ENCODE results near the gene AANAT.

AANAT gene

GRCh38 chr17:76442341-76443338 is 24.8 kb upstream of the AANAT start:
- no peak for DNase-seq

DNA sequence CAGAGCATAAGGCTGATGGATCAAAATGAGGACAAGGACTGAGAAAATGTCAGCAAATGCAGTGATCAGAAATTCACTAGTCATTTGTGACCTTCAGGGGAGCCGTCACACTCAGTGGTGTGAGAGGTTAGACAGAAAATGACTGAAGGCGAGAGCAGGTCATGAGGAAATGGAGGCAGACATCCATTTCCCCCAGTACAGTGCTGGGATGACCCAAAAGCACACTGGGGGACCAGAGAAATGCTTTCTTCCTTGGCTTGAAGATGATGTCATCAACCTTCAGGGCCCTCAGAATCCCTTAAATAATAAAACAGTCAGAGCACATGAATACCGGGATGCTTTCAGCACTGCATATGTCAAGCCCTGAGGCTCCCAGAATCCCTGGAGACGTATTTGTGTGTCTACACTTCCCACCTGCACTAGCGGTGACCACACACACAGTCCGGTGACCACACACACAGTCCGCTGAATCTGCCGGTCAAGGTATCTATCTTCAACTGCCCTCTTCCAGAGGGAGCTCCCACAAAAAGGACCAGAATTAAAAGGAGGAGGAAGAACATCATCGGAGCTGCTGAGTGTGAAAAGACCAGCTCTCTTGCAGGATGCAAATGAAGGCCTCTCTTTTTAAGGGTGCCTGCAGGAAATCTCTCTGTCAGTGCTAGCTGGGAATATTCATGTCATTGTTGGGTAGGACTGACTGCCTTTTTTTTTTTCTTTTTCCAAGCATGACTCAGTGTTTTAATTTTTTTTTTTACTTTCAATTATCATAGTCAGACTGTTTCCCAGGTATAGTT is 22.7 kb upstream of the AANAT start:
- DNase-seq = no peak

- DNase-seq = no peak
These were observed 21.5 kb upstream of the AANAT start for GRCh38 chr17:76445697-76446448.

- no peak for DNase-seq
These were observed 20.8 kb upstream of the AANAT start for GRCh38 chr17:76446449-76447231.

DNA sequence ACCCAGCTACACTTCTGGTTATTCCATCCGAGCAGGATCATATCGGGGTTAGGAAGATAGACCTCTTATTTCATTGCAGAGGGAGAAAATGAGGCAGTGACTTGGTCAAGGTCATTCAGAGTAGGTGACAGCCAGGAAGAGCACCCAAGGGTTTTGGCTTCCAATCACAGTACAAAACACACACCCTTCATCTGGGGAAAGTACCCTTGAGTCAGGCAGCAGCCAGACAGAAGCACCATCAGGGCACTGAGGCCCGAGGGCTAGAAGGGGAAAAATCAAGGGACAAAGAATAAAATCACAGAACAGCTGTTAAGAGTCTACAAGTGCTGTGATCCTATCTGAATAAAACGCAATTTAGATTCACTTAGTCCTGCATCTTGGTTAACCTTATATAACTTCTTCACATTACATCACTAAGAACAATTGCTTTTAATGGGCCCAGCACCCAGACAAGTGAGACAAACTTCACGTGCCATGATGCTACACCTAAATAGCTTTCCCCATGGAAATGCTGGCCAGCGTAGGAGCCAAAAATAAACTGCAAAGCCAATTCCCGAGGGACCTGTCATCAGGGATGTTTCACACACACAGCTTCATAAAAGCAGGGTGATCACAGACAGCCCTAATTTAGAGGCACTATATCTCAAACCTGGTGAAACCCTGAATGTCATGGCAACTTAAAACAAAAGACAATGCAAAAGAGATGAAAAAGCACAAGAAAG is 19.3 kb upstream of the AANAT start:
- no peak for DNase-seq

GRCh38 chr17:76449126-76449525 is 18.3 kb upstream of the AANAT start:
- DNase-seq = no peak

GRCh38 chr17:76451506-76451905 is 15.9 kb upstream of the AANAT start:
- no peak for DNase-seq

DNA sequence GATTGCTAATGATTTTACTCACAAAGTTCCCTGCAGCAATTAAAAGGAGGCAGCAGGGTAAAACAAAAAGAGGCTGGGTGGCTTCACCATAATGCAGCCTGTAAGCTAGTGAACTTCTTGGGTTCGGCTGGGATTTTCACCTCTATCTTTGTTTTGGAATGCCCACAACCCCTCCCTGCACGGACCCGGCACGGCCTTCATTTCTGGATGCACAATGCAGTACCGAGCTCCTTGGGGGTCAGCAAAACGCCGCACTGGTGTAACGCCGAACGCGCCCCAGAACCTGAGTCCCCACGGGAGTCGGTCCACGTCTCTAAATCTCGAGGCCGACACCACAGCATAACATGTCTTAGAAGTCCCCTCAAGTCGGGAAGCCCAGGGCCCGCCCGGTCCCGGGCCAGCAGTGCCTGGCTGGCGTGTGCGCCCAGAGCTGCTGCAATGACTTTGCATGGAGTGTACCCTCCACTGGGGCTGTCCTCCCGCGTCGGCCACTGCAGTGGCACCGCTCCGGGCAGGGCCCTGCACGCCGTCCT is 15.2 kb upstream of the AANAT start:
- no peak for DNase-seq

GRCh38 chr17:76452660-76453430 is 14.6 kb upstream of the AANAT start, which contains the start of gene UBE2O:
Gene UBE2O, minus strand, starts transcription at chr17:76453152. Its CDS starts 11 bp downstream, at chr17:76453141.
- peak; percentile 84 for DNase-seq

- no peak for DNase-seq
These were observed 14.0 kb upstream of the AANAT start for GRCh38 chr17:76453431-76453743.

- peak; percentile 24 for DNase-seq
These were observed 8.6 kb upstream of the AANAT start for GRCh38 chr17:76458580-76459490.

DNA sequence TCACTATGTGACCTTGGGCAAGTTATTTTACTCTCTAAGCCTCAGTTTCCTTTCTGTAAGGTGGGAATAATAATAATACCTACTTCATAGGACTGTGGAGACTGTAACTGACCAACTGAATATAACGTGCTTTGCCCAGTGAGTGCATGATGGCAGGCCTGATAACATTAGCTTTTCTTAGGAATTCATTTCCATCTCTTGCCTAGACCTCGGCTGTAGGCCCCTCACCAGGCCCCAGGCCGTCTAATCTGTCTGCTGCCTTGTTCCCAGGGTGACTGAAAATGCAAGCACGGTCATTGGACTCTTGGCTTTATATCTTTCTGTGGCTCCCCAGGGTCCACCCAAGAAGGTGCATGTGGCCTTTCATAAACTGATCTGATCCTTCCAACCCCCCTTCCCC is 7.7 kb upstream of the AANAT start:
- DNase-seq = no peak

DNA sequence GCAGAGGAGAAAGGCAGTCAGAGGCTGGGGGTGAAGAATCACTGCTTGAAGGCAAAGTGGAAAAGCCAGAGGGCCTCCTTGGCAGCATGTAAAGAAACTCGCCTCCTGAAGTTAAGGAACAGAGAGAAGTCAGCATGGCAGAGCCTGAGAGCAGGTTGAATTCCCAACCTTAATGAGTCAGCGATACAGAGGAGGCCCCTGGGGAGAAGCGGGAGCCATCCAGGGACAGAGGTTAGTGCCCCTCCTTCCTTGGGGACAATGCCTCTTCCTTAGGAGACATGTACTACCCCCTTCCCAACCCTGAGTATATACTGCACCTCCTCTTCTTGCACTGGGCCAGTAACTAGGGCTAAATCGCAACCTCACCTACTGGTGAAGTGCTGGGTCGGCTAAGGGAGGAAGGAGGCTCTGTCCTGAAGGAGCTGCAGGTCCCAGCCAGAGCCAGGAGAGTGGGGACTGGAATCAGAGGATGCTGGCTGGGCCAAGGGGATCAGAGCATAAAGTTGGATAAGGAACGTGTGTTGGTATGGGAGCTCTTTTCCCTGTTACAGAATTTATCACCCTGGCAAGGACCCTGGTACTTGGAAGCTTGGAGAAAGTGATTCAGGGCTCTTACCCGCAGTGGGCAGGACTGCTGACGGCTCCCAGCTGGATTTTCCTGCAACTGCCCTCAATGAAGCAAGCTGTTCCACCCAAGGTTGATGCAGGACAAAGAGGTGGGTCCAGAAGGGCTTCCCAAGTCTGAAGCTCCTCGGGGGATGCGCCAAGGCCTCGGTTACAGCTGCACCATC is 5.4 kb upstream of the AANAT start:
- no peak for DNase-seq

DNA sequence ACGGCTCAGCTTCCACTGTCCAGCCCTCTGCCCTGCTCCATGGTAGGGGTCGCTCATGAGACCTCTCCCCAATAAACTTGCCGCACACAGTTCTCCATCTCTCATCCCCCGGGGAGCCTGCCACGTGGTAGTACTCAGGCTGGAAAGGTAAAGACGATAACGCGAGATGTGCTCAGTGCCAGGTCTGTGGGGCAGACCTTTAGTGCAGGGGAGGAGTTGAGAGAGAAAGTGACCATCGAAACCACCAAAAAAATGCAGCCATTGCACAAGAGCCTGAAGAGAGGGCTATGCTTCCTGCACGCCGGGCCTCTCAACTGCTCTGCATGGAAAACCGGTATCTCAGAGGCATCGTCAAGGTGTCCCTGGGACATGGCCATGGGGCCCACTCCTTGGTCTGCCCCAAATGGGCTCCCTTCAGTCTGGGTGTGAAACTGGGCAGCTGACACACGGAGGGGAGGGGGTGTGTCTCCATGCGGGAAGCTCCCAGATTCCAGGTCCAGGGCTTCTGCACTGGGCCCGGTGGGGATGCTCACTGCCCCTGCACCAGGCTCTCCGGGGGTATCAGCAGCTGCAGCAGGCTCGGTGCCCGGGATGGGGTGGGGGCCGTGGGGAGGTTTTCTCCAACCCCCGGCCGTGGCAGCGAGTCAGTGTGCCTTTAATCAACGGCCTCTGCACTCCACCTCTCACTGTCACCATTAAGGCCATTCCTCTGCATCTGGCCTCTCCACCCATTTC is 4.7 kb upstream of the AANAT start:
- no peak for DNase-seq

DNA sequence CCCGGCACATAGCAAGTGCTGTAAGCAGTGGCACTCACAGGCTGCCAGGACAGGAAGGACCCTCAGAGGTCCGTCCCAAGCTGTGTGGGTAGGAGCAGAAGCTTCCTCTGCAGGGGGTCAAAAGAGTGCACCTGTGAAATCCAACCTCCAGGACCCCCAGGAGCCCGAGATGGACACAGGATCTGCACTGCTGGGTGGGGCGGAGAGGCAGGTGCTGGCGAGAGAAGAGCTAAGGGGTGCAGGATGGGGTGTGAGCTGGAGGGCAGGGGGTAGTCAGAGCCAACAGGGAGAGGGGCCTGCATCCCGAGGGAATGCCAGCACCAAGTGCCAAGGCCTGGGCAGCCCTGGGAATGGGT is 650 bp upstream of the AANAT start:
- no peak for DNase-seq

DNA sequence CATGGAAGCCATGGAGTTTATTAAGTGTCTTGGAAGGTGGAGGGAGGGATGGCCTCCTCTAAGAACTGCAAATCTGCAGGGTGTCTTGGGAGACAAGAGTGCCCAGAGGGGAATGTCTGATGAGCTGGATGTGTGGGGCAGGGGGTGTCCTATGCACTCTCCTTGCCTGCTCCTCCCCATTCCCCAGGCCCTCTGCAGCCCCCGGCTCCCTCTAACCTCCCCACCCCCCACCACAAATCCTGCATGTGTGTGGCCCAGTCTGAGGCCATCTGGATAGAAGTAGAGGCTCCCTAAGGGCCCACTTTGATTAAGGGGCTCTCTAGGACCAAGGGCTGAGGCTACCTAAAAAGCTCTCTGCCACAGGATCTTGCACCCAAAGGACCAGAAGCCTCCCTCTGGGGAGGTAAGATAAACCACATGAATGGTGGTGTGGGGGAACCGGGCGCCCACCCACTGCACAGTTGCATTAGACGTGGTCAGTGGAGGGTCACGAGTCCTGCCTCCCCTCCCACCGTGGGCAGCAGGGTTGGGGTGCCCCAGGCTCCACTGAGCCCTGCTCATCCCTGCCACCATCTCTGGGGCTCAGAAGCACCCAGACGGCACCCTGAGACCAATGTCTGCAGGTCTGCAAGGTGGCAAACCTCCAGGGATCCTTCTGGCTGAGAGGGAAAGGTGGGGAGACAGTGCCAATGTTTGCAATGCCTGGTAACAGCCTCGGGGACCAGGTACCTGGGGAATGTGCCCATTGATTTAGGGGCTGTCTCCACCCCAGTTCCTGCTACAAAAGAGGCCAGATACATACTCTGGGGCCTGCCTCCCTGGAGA is 618 bp downstream of the AANAT start:
- no peak for DNase-seq

DNA sequence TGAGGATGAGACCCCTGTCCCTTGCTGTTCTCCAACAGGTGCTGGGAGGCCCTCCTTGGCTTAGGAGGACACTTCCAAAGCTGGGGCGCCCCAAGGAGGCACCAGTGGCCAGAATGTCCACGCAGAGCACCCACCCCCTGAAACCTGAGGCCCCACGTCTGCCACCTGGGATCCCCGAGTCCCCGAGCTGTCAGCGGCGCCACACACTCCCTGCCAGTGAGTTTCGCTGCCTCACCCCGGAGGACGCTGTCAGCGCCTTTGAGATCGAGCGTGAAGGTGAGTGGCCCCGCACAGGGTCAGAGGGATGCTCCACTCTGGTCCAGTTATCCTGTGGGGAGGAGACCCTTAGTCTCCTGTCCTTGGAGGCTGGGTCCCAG is 1.2 kb downstream of the AANAT start:
- DNase-seq = no peak

All from NCI-H2227 treated with DMSO at 0.1 percent for 48 hours (cell line).